Esophagus muscularis mucosa (tissue), 4 donors: ENCODE measurements around the gene CYP27A1. TPM values are rescaled to one million over a fixed set of nuclear protein-coding genes. Genes with fewer than 3 reads are reported as not detected.

Experiments
- DNase-seq: peaks from one replicate; pipeline ENCODE4 v3.0.0-alpha.2; 2017; ENCODE audit errors: extremely low spot score
- H3K27ac ChIP-seq, 4 donors: fragments of 200-600 bp; sonication (generic); replicated peaks in 1 of 4; 1 replicate in 3 of 4; 2 replicates in 1 of 4; pipeline ENCODE4 v1.5.1; 2016 to 2019; ENCODE audit warnings: mild to moderate bottlenecking in 1 of 4
- H3K27me3 ChIP-seq, 4 donors: fragments of 200-600 bp; sonication (generic); one replicate each; pipeline versions ENCODE4 v1.5.1 to v1.6.0; 2016 to 2019
- H3K36me3 ChIP-seq, 4 donors: fragments of 200-600 bp; sonication (generic); one replicate each; pipeline ENCODE4 v1.5.1; 2016 to 2019
- H3K4me1 ChIP-seq, 4 donors: fragments of 200-600 bp; sonication (generic); one replicate each; pipeline ENCODE4 v1.5.1; 2016 to 2019
- H3K4me3 ChIP-seq, 4 donors: fragments of 200-600 bp; sonication (generic); 1 replicate in 2 of 4; 2 replicates in 2 of 4; pipeline ENCODE4 v1.5.1; 2016 to 2019; ENCODE audit warnings: mild to moderate bottlenecking in 4 of 4, moderate library complexity in 1 of 4
- H3K9me3 ChIP-seq, 4 donors: fragments of 200-600 bp; sonication (generic); 1 replicate in 3 of 4; 2 replicates in 1 of 4; pipeline ENCODE4 v1.5.1; 2016 to 2019
- EP300 ChIP-seq: sonication (generic); formaldehyde crosslinking; IDR thresholded peaks from one replicate; pipeline ENCODE4 v1.6.1; 2017; ENCODE audit warnings: antibody characterized with exemption
- POLR2A ChIP-seq: fragments of 450-650 bp; IDR thresholded peaks from one replicate; pipeline ENCODE4 v1.6.1; 2017; ENCODE audit warnings: antibody characterized with exemption, moderate library complexity, mild to moderate bottlenecking, low read depth
- POLR2AphosphoS5 ChIP-seq, 2 donors: sonication (generic); formaldehyde crosslinking; IDR thresholded peaks; one replicate each; pipeline ENCODE4 v1.6.1; 2017; ENCODE audit warnings: antibody characterized with exemption in 2 of 2
- WGBS: methylation state at CpG from one replicate; pipeline ENCODE4 v1.1.5; 2018; 5-methylcytosine and 5-hydroxymethylcytosine counted together
- intact Hi-C: fragments of 100-400 bp; cut with DNase I; formaldehyde crosslinking; loops from one replicate; pipeline ENCODE4 v1.15.1; 2023
- total RNA-seq, 4 donors: library from RNA; depleted of rRNA; stranded (reverse); fragments of >200 nt; gene quantifications; one replicate each; pipeline versions ENCODE4 v1.1.0 to v1.2.1, GENCODE V29; 2016
- TF ChIP-seq, protein P1 (sequence below), 3 experiments: fragments of 200-600 bp in 2 of 3; fragments of 450-650 bp in 1 of 3; sonication (generic) in 2 of 3; IDR thresholded peaks; one replicate each; pipeline ENCODE4 v1.5.1; 2017 to 2019; ENCODE audit warnings: antibody characterized with exemption in 3 of 3, mild to moderate bottlenecking in 2 of 3, moderate library complexity in 1 of 3

Gene CYP27A1
- total RNA-seq, 4 donors from 2014 or later: 20.7 to 26.3 (median 23.6) TPM

DNA sequence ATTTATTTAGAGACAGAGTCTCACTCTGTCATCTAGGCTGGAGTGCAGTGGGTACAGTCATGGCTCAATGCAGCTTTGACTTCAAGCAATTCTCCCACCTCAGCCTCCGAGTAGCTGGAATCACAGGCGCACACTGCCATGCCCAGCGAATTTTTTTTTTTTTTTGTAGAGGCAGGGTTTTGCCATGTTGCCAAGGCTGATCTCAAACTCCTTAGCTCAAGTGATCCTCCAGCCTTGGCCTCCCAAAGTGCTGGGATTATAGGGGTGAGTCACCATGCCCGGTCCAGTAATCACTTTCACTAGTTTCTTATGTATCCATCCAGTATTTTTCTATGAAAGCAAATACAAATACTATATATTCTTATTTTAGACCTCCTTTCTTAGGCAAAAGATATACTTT is 25.7 kb downstream of the CYP27A1 start:
- 91% methylated on average over 4 of the region's 4 CpGs for WGBS
- peak overlapping the region; percentile 68 to 76 (median 70) for H3K27ac ChIP-seq
- H3K9me3 ChIP-seq: peaks cover 0 to 6% (median 0%) of the 10 kb centered on the region in 4 donors
- no peaks in the 10 kb centered on the region for H3K27me3 ChIP-seq
- intact Hi-C loops: no loop called here
- TF ChIP-seq POLR2A: no peak
- TF ChIP-seq EP300: no peak
- TF ChIP-seq, protein P1, sequence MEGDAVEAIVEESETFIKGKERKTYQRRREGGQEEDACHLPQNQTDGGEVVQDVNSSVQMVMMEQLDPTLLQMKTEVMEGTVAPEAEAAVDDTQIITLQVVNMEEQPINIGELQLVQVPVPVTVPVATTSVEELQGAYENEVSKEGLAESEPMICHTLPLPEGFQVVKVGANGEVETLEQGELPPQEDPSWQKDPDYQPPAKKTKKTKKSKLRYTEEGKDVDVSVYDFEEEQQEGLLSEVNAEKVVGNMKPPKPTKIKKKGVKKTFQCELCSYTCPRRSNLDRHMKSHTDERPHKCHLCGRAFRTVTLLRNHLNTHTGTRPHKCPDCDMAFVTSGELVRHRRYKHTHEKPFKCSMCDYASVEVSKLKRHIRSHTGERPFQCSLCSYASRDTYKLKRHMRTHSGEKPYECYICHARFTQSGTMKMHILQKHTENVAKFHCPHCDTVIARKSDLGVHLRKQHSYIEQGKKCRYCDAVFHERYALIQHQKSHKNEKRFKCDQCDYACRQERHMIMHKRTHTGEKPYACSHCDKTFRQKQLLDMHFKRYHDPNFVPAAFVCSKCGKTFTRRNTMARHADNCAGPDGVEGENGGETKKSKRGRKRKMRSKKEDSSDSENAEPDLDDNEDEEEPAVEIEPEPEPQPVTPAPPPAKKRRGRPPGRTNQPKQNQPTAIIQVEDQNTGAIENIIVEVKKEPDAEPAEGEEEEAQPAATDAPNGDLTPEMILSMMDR (IDR thresholded peaks at IDR 0.05): no peak
- TF ChIP-seq POLR2AphosphoS5 (IDR thresholded peaks at IDR 0.05): no peak
- DNase-seq: peak; percentile 62
- H3K36me3 ChIP-seq: peaks cover 5 to 8% (median 6%) of the 10 kb centered on the region in 4 donors
- H3K4me1 ChIP-seq: peaks cover 0 to 27% (median 25%) of the 10 kb centered on the region in 4 donors
- no peak overlapping the region for H3K4me3 ChIP-seq

DNA sequence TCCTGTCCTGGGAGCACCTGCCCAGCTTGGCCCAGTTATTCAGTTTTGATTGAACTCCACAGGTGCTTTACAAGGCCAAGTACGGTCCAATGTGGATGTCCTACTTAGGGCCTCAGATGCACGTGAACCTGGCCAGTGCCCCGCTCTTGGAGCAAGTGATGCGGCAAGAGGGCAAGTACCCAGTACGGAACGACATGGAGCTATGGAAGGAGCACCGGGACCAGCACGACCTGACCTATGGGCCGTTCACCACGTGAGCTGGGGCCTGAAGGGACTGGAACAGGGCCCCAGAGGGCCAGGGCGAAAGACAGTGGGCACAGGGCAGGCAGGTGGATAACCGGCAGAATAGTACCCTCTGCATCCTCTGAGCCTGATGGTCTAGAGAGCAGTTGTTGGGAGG is 27.6 kb downstream of the CYP27A1 start:
- peaks cover 0 to 3% (median 0%) of the 10 kb centered on the region in 4 donors for H3K9me3 ChIP-seq
- peaks cover 0 to 27% (median 25%) of the 10 kb centered on the region in 4 donors for H3K4me1 ChIP-seq
- TF ChIP-seq, protein P1 (IDR thresholded peaks at IDR 0.05): no peak
- TF ChIP-seq EP300 (no peak), POLR2AphosphoS5 (IDR thresholded peaks at IDR 0.05) (no peak)
- peaks cover 8 to 27% (median 24%) of the 10 kb centered on the region in 4 donors for H3K36me3 ChIP-seq
- H3K4me3 ChIP-seq: no peak overlapping the region
- no peak overlapping the region for H3K27ac ChIP-seq
- no peak for DNase-seq
- intact Hi-C loops: no loop called here
- H3K27me3 ChIP-seq: no peaks in the 10 kb centered on the region
- 97% methylated on average over 12 of the region's 12 CpGs for WGBS

DNA sequence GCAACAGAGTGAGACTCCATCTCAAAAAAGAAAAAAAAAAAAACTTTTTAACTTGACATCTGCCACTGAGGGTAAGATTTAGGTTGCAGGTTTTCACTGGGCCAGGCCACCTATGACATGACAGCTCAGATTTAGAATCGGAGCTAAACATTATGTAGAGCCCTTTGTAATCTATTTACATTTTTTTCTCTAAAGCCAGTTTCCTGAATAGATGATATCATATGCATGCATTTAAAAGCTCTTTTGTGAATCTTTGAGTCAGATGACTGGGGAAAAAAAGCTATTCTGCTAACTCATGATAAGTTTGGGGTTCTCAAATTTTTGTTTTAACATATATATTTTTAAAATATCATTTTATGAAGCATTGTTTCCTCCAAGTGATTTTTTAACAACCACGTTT is 28.3 kb downstream of the CYP27A1 start:
- H3K4me3 ChIP-seq: no peak overlapping the region
- peaks cover 0 to 27% (median 24%) of the 10 kb centered on the region in 4 donors for H3K4me1 ChIP-seq
- peaks cover 8 to 34% (median 32%) of the 10 kb centered on the region in 4 donors for H3K36me3 ChIP-seq
- intact Hi-C loops: no loop called here
- no peaks in the 10 kb centered on the region for H3K27me3 ChIP-seq
- 69% methylated on average over 2 of the region's 2 CpGs for WGBS
- no peak for DNase-seq
- H3K27ac ChIP-seq: no peak overlapping the region
- no peaks in the 10 kb centered on the region for H3K9me3 ChIP-seq
- TF ChIP-seq POLR2A: no peak
- no peak for TF ChIP-seq POLR2AphosphoS5 (IDR thresholded peaks at IDR 0.05)
- TF ChIP-seq EP300: no peak
- TF ChIP-seq, protein P1 (IDR thresholded peaks at IDR 0.05): no peak

DNA sequence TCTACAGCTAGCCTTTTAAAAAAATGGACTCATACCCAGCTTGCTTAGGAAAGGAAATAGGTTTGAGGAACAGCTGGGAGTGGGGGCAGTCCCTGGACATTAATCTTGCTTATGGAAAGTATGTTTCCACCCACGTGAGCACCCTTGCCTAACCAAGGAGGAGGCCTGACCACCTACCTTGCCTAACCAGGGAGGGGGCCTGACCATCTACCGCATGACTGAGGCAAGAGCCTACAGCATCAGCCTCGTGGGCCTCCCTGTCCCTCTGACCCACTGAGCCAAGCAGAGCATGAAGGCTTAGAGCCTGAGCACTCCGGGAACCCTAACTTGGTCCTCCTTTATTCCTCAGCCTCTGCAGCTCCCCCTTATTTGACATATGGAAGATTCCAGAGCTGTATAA is 29.4 kb downstream of the CYP27A1 start:
- no peak overlapping the region for H3K27ac ChIP-seq
- H3K4me3 ChIP-seq: no peak overlapping the region
- TF ChIP-seq, protein P1 (IDR thresholded peaks at IDR 0.05): no peak
- TF ChIP-seq POLR2AphosphoS5 (IDR thresholded peaks at IDR 0.05) (no peak), EP300 (no peak), POLR2A (no peak)
- peaks cover 0 to 18% (median 13%) of the 10 kb centered on the region in 4 donors for H3K4me1 ChIP-seq
- H3K9me3 ChIP-seq: no peaks in the 10 kb centered on the region
- no peaks in the 10 kb centered on the region for H3K27me3 ChIP-seq
- intact Hi-C loops: no loop called here
- no peak for DNase-seq
- WGBS: 59% methylated on average over 4 of the region's 4 CpGs
- H3K36me3 ChIP-seq: peaks cover 8 to 46% (median 42%) of the 10 kb centered on the region in 4 donors
